PFSK-1 (cell line): ENCODE results near the gene SLC25A1.

Source experiments
- FOXP2 ChIP-seq: optimal IDR thresholded peaks from 2 replicates; pipeline ENCODE3; 2011; ENCODE audit warnings: borderline replicate concordance, control low read depth, inconsistent platforms; ENCODE audit not compliant: insufficient read depth; ENCODE audit errors: extremely low read length, extremely low read depth
- POLR2AphosphoS5 ChIP-seq: IDR thresholded peaks from 2 replicates; pipeline ENCODE4 v1.6.1; 2012; ENCODE audit warnings: low read depth, mild to moderate bottlenecking, control low read depth, low read length, moderate library complexity
- SIN3A ChIP-seq: IDR thresholded peaks from 2 replicates; pipeline ENCODE4 v1.6.1; 2012; ENCODE audit warnings: mild to moderate bottlenecking, low read length, moderate library complexity, borderline replicate concordance; ENCODE audit not compliant: insufficient read depth
- TAF1 ChIP-seq: IDR thresholded peaks from 2 replicates; pipeline ENCODE4 v1.6.1; 2012; ENCODE audit warnings: low read length, control low read depth, borderline replicate concordance; ENCODE audit not compliant: insufficient read depth
- TF ChIP-seq, protein P1 (sequence below), 2 experiments: IDR thresholded peaks; 2 replicates each; pipeline versions ENCODE4 v1.6.1 to v1.8.0; 2011 to 2012; ENCODE audit warnings: low read depth in 2 of 2, low read length in 2 of 2, control low read depth in 1 of 2, inconsistent platforms in 1 of 2, mild to moderate bottlenecking in 1 of 2, moderate library complexity in 1 of 2; ENCODE audit not compliant: insufficient read depth in 1 of 2

GRCh38 chr22:19169947-19170318 lies 8.6 kb downstream of the SLC25A1 start:
- TF ChIP-seq TAF1 (no peak), SIN3A (no peak), POLR2AphosphoS5 (no peak), FOXP2 (no peak)
- TF ChIP-seq, protein P1, sequence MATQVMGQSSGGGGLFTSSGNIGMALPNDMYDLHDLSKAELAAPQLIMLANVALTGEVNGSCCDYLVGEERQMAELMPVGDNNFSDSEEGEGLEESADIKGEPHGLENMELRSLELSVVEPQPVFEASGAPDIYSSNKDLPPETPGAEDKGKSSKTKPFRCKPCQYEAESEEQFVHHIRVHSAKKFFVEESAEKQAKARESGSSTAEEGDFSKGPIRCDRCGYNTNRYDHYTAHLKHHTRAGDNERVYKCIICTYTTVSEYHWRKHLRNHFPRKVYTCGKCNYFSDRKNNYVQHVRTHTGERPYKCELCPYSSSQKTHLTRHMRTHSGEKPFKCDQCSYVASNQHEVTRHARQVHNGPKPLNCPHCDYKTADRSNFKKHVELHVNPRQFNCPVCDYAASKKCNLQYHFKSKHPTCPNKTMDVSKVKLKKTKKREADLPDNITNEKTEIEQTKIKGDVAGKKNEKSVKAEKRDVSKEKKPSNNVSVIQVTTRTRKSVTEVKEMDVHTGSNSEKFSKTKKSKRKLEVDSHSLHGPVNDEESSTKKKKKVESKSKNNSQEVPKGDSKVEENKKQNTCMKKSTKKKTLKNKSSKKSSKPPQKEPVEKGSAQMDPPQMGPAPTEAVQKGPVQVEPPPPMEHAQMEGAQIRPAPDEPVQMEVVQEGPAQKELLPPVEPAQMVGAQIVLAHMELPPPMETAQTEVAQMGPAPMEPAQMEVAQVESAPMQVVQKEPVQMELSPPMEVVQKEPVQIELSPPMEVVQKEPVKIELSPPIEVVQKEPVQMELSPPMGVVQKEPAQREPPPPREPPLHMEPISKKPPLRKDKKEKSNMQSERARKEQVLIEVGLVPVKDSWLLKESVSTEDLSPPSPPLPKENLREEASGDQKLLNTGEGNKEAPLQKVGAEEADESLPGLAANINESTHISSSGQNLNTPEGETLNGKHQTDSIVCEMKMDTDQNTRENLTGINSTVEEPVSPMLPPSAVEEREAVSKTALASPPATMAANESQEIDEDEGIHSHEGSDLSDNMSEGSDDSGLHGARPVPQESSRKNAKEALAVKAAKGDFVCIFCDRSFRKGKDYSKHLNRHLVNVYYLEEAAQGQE (IDR thresholded peaks at IDR 0.05; ENCODE audit: insufficient read depth in 1 of 2, low read depth in 2 of 2, low read length in 2 of 2), result no peak
